HG03521 (cell line): ENCODE measurements around the gene ZNF805.
"Not testable (repeated sequence)": the region's sequence is repeated elsewhere in the genome, so short reads cannot be mapped to it uniquely, and the experiment has no call there.

ENCODE experiments used
- ATAC-seq: cut with Tn5 transposase; IDR thresholded peaks from one replicate; pipeline ENCODE4 v1.9.1; 2021; ENCODE audit warnings: mild to moderate bottlenecking, moderate library complexity; ENCODE audit not compliant: unreplicated experiment

The ZNF805 gene

GRCh38 chr19:57267291-57267690 is 26.9 kb downstream of the ZNF805 start:
- no peak for ATAC-seq

- no peak for ATAC-seq
These were observed 29.3 kb downstream of the ZNF805 start for GRCh38 chr19:57269515-57270250.

GRCh38 chr19:57271280-57271679 is 30.8 kb downstream of the ZNF805 start:
- no peak for ATAC-seq

GRCh38 chr19:57273014-57273413 is 32.6 kb downstream of the ZNF805 start:
- no peak for ATAC-seq

- ATAC-seq: no peak
These were observed 36.0 kb downstream of the ZNF805 start for GRCh38 chr19:57276430-57276829.

GRCh38 chr19:57278481-57278880 is 38.0 kb downstream of the ZNF805 start:
- ATAC-seq: not testable (repeated sequence)

GRCh38 chr19:57279418-57280164 is 39.2 kb downstream of the ZNF805 start:
- peak; percentile 58 for ATAC-seq

GRCh38 chr19:57280165-57280961 is 39.9 kb downstream of the ZNF805 start, which contains the start of gene ZNF460:
TSS of gene ZNF460 (plus strand) at chr19:57280485. CDS start at chr19:57280807, 322 bp downstream.
- ATAC-seq: peak; percentile 82

- ATAC-seq: no peak
These were observed 40.5 kb downstream of the ZNF805 start for GRCh38 chr19:57280962-57281400.

GRCh38 chr19:57282011-57282643 is 41.7 kb downstream of the ZNF805 start:
- ATAC-seq: no peak

GRCh38 chr19:57288373-57288772 is 47.9 kb downstream of the ZNF805 start:
- no peak for ATAC-seq

- ATAC-seq: no peak
These were observed 50.5 kb downstream of the ZNF805 start for GRCh38 chr19:57290970-57291369.

GRCh38 chr19:57292547-57292946 is 52.1 kb downstream of the ZNF805 start:
- ATAC-seq: no peak

- no peak for ATAC-seq
These were observed 53.3 kb downstream of the ZNF805 start for GRCh38 chr19:57293719-57294118.

- no peak for ATAC-seq
These were observed 61.6 kb downstream of the ZNF805 start for GRCh38 chr19:57302020-57302465.

- no peak for ATAC-seq
These were observed 62.4 kb downstream of the ZNF805 start for GRCh38 chr19:57302727-57303401.
